ENCODE results near the gene MBD5. TPM values are rescaled to one million over a fixed set of nuclear protein-coding genes. Genes with fewer than 3 reads are reported as not detected.
A peak's percentile ranks its signal among the peaks of the same experiment; 100 is the strongest.

The MBD5 gene
- total RNA-seq, 2 donors from 2014 or later = 34.7 to 40.9 TPM

DNA sequence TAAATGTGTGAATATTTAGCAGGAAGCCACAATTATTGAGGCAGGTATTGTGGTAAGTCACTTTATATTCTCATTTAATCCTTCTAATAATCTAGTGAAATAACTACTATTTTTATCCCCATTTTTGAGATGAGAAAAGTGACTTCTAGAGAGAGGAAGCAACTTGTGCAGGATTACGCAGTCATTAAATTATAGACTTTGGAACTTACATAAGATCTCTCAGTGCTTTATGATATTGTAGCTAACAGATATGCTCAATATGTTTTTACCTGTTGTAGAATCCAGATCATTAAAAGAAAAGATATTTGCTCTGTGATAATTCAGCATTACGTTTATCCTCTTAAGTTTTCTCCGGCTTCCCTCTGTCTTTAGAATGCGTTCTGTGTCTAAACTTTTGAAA is 50.5 kb downstream of the MBD5 start:
- Mint-ChIP-seq H3K27ac (no peak overlapping the region), H3K4me1 (ENCODE audit: low read depth) (no peaks in the 10 kb centered on the region), H3K9me3 (no peaks in the 10 kb centered on the region), H3K4me3 (no peak overlapping the region), H3K36me3 (ENCODE audit: insufficient read depth in 2 of 2) (no peaks in the 10 kb centered on the region), H3K27me3 (ENCODE audit: low read depth) (no peaks in the 10 kb centered on the region)
- DNase-seq (no peak), ATAC-seq (replicated peaks in 1 of 2) (no peak)

DNA sequence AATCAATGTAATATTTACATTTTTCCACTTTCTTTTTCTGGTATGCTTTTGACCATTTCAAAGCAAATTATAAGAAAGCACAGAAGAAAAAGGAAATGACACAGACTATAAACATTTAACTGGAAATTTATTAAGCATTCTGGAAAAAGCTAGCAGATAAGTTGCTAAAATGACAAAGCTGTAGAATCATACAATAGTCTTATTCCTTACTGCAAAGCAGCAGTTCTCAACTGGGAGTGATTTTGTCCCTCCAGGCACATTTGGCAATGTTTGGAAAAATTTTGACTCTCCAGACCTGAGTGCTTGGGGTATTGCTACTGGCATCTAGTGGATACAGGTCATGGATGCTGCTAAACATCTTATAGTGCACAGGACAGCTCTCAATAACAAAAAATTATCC is 75.1 kb downstream of the MBD5 start:
- ATAC-seq (replicated peaks in 1 of 2) (no peak), DNase-seq (no peak)
- Mint-ChIP-seq H3K9me3 (peaks cover 5 to 11% of the 10 kb centered on the region in 2 donors), H3K27ac (no peak overlapping the region), H3K27me3 (ENCODE audit: low read depth) (no peaks in the 10 kb centered on the region), H3K4me3 (no peak overlapping the region), H3K4me1 (ENCODE audit: low read depth) (no peaks in the 10 kb centered on the region), H3K36me3 (ENCODE audit: insufficient read depth in 2 of 2) (no peaks in the 10 kb centered on the region)

DNA sequence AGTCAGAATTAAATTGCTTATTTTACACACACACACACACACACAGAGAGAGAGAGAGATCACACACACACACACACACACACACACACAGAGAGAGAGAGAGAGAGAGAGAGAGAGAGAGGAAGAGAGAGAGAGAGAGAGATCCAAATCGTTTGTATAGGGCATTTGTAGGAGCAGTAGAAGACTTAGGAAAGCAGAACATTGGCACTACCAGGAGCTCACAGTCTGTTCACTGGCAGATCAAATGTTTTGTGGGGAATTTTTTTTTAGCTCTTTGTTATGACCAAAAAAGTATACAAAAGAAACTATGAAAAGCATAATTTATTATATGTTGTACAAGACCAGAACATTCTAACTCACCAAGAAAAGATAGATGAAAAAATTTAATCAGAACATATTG is 81.8 kb downstream of the MBD5 start:
- H3K4me1 Mint-ChIP-seq (ENCODE audit: low read depth) = no peaks in the 10 kb centered on the region
- H3K9me3 Mint-ChIP-seq = peaks cover 0 to 4% of the 10 kb centered on the region in 2 donors
- no peak for DNase-seq
- no peak overlapping the region for H3K27ac Mint-ChIP-seq
- no peak for ATAC-seq (replicated peaks in 1 of 2)
- H3K36me3 Mint-ChIP-seq (ENCODE audit: insufficient read depth in 2 of 2) = no peaks in the 10 kb centered on the region
- no peaks in the 10 kb centered on the region for H3K27me3 Mint-ChIP-seq (ENCODE audit: low read depth)
- no peak overlapping the region for H3K4me3 Mint-ChIP-seq

DNA sequence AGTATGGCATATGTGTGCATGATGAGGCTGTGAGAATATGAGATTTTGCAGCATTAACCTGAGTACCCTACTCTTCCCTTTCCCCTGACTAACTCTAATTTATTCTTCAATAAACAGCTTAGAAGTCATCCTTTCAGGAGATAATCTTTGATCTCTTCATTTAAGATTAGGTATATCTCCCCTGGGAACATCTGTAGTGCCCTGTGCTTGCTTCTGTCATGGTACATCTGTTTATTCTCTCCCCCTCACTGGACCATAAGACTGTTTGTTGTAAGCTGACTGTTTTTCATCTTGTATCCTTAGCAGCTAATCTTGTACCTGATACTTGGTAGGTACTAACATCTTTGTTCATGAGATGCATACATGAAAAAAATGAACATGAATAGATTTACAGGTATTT is 83.1 kb downstream of the MBD5 start:
- Mint-ChIP-seq H3K4me1 (ENCODE audit: low read depth) (no peaks in the 10 kb centered on the region), H3K27me3 (ENCODE audit: low read depth) (no peaks in the 10 kb centered on the region), H3K36me3 (ENCODE audit: insufficient read depth in 2 of 2) (no peaks in the 10 kb centered on the region), H3K27ac (no peak overlapping the region), H3K9me3 (no peaks in the 10 kb centered on the region), H3K4me3 (no peak overlapping the region)
- DNase-seq = no peak
- no peak for ATAC-seq (replicated peaks in 1 of 2)

DNA sequence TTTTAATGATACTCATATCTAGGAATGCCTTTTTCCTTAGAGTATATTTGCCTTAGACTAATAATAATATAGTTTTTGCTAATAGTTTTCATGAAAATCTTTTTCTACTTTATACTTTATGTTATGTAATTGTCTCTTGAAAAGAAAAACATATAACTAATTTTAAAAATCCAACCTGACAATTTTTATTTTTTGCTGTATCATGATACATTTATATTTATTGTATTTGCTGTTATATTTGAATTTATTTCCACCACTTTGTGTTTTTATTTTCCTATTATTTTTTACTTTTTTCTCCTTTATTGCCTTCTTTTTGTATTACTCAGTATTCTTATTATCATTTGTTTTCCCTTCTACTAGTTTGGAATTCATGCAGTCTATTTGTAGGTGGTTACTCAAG is 85.4 kb downstream of the MBD5 start:
- Mint-ChIP-seq H3K36me3 (ENCODE audit: insufficient read depth in 2 of 2) (no peaks in the 10 kb centered on the region), H3K4me1 (ENCODE audit: low read depth) (peaks cover 15% of the 10 kb centered on the region), H3K27ac (no peak overlapping the region), H3K27me3 (ENCODE audit: low read depth) (no peaks in the 10 kb centered on the region), H3K9me3 (no peaks in the 10 kb centered on the region), H3K4me3 (no peak overlapping the region)
- ATAC-seq (replicated peaks in 1 of 2) = no peak
- DNase-seq = no peak

DNA sequence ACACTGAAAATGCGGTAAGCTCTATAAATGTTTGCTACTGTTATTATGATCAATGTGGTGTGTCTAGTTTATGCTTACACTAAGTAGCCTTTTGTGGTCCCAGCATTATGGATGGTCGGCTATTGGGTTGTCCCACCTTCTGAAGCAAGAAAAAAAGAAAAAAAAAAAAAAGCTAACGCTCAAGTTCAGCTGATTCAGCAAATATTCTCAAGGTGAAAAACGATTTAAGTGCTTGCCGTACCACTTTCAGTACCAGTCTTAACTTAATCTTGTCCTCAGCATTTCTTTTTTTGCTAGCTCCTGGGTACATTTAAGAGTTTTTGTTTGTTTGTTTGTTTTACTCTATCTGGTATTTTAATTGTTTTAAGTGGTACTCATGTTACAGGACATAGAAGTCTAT is 87.5 kb downstream of the MBD5 start:
- no peaks in the 10 kb centered on the region for H3K9me3 Mint-ChIP-seq
- no peaks in the 10 kb centered on the region for H3K36me3 Mint-ChIP-seq (ENCODE audit: insufficient read depth in 2 of 2)
- ATAC-seq (replicated peaks in 1 of 2) = no peak
- H3K27ac Mint-ChIP-seq = no peak overlapping the region
- H3K4me1 Mint-ChIP-seq (ENCODE audit: low read depth) = peaks cover 15% of the 10 kb centered on the region
- H3K4me3 Mint-ChIP-seq = no peak overlapping the region
- no peaks in the 10 kb centered on the region for H3K27me3 Mint-ChIP-seq (ENCODE audit: low read depth)
- DNase-seq = no peak

DNA sequence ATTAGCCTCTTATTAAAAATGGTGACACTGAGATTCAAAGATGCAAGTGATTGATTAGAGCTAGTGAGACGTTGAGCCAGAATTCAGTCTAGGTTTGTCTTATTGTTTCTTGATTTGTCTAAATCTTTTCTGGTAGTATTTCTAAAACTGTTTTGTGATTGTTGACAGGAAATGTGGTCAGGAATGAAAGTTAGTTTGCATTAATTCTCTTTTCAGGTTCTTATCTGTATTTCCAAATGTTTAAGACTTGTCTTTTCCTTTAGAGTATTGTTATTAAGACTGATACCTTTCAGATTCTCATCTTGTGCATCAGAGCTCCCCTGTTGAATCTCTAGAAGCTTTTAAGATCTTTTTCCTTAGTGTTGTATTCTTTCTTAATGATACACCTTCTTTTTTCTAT is 89.3 kb downstream of the MBD5 start:
- Mint-ChIP-seq H3K27me3 (ENCODE audit: low read depth) (no peaks in the 10 kb centered on the region), H3K9me3 (no peaks in the 10 kb centered on the region), H3K36me3 (ENCODE audit: insufficient read depth in 2 of 2) (no peaks in the 10 kb centered on the region), H3K4me3 (no peak overlapping the region), H3K4me1 (ENCODE audit: low read depth) (peaks cover 15% of the 10 kb centered on the region), H3K27ac (no peak overlapping the region)
- ATAC-seq (replicated peaks in 1 of 2) (no peak), DNase-seq (no peak)

DNA sequence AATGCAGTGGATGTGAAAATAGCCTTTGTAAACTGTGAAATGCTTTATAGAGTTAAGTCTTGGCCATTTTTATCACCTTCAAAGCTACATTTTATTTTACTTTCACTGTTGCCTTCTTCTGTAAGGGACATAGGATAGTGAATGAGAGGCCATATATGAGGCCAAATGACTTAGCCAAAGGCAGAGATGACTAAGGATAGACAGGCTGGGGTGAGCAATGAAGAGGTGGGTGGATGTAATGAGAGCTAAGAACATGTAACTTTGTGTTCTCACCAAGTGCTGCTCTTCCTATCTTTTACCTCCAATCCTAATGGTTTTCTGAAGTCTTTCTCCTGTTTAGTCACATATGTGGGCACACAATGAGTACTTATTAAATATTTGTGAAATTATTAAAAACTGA is 101.9 kb downstream of the MBD5 start:
- Mint-ChIP-seq H3K27me3 (ENCODE audit: low read depth) (no peaks in the 10 kb centered on the region), H3K4me1 (ENCODE audit: low read depth) (no peaks in the 10 kb centered on the region), H3K4me3 (no peak overlapping the region), H3K27ac (peak overlapping the region; percentile 9), H3K9me3 (peaks cover 2 to 3% of the 10 kb centered on the region in 2 donors), H3K36me3 (ENCODE audit: insufficient read depth in 2 of 2) (peaks cover 2 to 3% of the 10 kb centered on the region in 2 donors)
- ATAC-seq (replicated peaks in 1 of 2) (peak; percentile 65 to 84), DNase-seq (peak in 1 of 2 donors; percentile 1)

DNA sequence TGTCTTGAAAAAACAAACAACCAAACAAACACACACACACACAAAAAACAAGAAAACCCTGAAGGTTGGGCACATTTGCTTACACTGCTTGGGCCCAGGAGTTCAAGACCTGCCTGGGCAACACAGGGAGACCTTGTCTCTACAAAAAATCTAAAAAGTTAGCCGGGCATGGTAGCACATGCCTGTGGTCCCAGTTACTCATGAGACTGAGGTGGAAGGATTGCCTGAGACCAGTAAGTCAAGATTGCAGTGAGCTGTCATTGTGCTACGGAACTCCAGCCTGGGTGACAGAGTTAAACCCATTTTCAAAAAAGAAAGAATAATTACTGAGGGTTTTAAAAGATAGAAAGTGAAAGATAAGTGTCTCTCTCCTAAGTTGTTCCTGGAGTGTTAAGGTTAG is 103.4 kb downstream of the MBD5 start:
- ATAC-seq (replicated peaks in 1 of 2) = no peak
- H3K4me3 Mint-ChIP-seq = no peak overlapping the region
- no peaks in the 10 kb centered on the region for H3K27me3 Mint-ChIP-seq (ENCODE audit: low read depth)
- H3K27ac Mint-ChIP-seq = no peak overlapping the region
- H3K4me1 Mint-ChIP-seq (ENCODE audit: low read depth) = no peaks in the 10 kb centered on the region
- H3K36me3 Mint-ChIP-seq (ENCODE audit: insufficient read depth in 2 of 2) = peaks cover 2% of the 10 kb centered on the region in 2 donors
- no peaks in the 10 kb centered on the region for H3K9me3 Mint-ChIP-seq
- DNase-seq = no peak

DNA sequence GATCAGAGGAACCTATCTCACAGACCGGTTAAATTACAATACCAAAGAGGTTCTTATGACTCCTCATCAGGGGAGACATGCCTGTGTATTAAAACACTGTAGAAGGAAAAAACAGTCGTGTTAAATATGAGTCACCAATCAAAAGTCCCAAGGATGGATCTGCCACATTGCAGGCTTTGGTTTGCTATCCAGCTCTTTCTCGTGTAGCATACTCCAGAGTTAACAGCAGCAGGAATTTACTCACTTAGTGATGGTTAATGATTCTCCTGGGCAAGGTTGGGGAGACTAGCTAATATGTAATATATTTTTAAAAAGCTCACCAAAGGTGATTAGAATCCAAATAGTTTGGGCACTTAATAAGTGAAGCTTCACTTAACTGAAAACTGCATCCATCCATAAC is 109.7 kb downstream of the MBD5 start:
- no peak overlapping the region for H3K27ac Mint-ChIP-seq
- ATAC-seq (replicated peaks in 1 of 2) (no peak), DNase-seq (no peak)
- H3K27me3 Mint-ChIP-seq (ENCODE audit: low read depth) = no peaks in the 10 kb centered on the region
- H3K36me3 Mint-ChIP-seq (ENCODE audit: insufficient read depth in 2 of 2) = no peaks in the 10 kb centered on the region
- H3K4me3 Mint-ChIP-seq = no peak overlapping the region
- H3K4me1 Mint-ChIP-seq (ENCODE audit: low read depth) = peaks cover 19% of the 10 kb centered on the region
- H3K9me3 Mint-ChIP-seq = no peaks in the 10 kb centered on the region

DNA sequence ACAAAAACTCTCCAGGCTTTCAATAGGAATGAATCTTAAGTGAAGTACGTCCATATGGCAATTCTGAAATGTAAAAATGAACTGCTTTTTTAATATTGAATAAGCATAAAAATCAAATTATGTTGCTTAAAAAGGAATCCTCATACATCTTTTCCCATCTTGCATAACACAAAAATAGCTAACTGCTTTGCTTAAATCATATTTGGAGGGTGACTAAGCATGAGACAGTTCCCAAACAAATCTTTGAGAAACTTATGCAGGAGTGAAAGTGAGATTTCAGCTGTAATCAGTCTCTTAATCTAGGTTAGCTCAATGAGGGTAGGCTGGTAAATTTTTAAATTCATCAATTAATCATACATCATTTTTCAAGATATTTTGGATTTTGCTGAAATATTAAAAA is 111.5 kb downstream of the MBD5 start:
- no peaks in the 10 kb centered on the region for H3K27me3 Mint-ChIP-seq (ENCODE audit: low read depth)
- H3K27ac Mint-ChIP-seq = no peak overlapping the region
- ATAC-seq (replicated peaks in 1 of 2) (no peak), DNase-seq (no peak)
- H3K36me3 Mint-ChIP-seq (ENCODE audit: insufficient read depth in 2 of 2) = no peaks in the 10 kb centered on the region
- peaks cover 19% of the 10 kb centered on the region for H3K4me1 Mint-ChIP-seq (ENCODE audit: low read depth)
- H3K9me3 Mint-ChIP-seq = no peaks in the 10 kb centered on the region
- H3K4me3 Mint-ChIP-seq = no peak overlapping the region

DNA sequence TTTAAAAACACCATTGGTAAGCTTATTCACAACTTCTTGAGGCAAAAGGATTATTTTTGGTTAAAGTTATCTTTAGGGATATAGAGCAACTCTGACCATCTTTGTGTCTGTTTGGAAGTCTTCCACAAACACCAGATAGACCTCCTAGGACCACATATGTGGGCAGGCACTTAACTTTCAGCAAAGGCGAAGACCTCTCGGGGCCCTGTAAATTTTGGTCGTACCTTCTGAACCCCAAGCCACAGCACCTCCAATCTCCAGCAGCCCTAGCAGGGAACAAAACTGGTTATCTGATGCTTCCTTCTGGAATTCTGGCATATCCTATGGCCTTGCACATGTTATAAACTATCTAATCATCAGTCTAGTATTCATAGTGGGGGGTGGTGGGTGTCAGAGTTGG is 114.8 kb downstream of the MBD5 start:
- H3K27ac Mint-ChIP-seq = no peak overlapping the region
- peaks cover 15% of the 10 kb centered on the region for H3K4me1 Mint-ChIP-seq (ENCODE audit: low read depth)
- ATAC-seq (replicated peaks in 1 of 2) (no peak), DNase-seq (no peak)
- no peaks in the 10 kb centered on the region for H3K9me3 Mint-ChIP-seq
- no peak overlapping the region for H3K4me3 Mint-ChIP-seq
- H3K27me3 Mint-ChIP-seq (ENCODE audit: low read depth) = no peaks in the 10 kb centered on the region
- peaks cover 0 to 1% of the 10 kb centered on the region in 2 donors for H3K36me3 Mint-ChIP-seq (ENCODE audit: insufficient read depth in 2 of 2)

DNA sequence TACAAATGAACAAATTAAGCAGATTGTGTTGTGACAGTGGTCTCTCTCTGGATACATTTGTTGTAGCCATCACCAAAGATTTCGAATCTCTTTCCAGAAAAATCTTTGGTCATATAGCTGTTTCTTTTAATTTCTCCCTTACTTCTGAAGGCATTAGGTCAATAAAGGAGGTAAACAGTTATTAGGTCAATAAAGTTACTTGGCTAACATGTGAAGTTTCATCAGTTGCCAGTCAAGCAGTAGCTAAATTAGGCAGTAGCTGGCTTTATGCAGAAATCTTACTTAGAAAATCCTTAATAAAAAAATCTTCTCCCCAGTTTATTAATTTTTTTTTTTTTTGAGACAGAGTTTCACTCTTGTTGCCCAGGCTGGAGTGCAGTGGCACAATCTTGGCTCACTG is 115.5 kb downstream of the MBD5 start:
- H3K4me1 Mint-ChIP-seq (ENCODE audit: low read depth) = peaks cover 10% of the 10 kb centered on the region
- no peak overlapping the region for H3K27ac Mint-ChIP-seq
- DNase-seq = no peak
- H3K36me3 Mint-ChIP-seq (ENCODE audit: insufficient read depth in 2 of 2) = peaks cover 0 to 1% of the 10 kb centered on the region in 2 donors
- no peak overlapping the region for H3K4me3 Mint-ChIP-seq
- H3K9me3 Mint-ChIP-seq = no peaks in the 10 kb centered on the region
- ATAC-seq (replicated peaks in 1 of 2) = no peak
- no peaks in the 10 kb centered on the region for H3K27me3 Mint-ChIP-seq (ENCODE audit: low read depth)

DNA sequence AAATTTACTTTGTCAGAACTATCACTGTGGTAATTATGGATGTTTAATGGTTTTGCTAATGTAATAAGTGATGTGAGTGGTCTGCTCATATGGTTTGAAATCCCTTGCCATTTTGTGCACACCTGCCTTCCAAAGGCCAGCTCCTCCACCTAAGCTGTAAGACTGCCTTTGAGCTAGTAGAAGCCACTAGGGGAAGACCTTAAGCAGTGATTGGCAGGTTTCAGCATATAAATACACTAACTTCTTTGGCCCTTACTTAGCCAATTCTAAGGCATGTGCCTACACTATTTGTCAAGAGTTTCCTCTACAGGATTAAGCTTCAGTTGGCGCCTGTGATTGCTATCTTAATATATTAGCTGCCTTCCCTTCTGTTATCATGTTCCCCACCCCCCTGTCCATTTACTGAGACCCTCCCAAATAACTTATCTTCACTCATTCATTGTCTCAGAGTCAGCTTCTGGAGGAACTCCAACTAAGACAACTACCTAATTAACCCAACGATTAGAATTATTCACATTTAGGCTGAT is 141.1 kb downstream of the MBD5 start:
- no peak for DNase-seq
- H3K27me3 Mint-ChIP-seq (ENCODE audit: low read depth) = no peaks in the 10 kb centered on the region
- ATAC-seq (replicated peaks in 1 of 2) = no peak
- H3K36me3 Mint-ChIP-seq (ENCODE audit: insufficient read depth in 2 of 2) = no peaks in the 10 kb centered on the region
- no peak overlapping the region for H3K4me3 Mint-ChIP-seq
- no peak overlapping the region for H3K27ac Mint-ChIP-seq
- no peaks in the 10 kb centered on the region for H3K9me3 Mint-ChIP-seq
- H3K4me1 Mint-ChIP-seq (ENCODE audit: low read depth) = no peaks in the 10 kb centered on the region
